GM12891 (cell line): Measurements from ENCODE around the gene HOXA3.

Source experiments
- DNase-seq: peaks from one replicate; pipeline ENCODE4 v3.0.0; 2011; ENCODE audit warnings: low spot score; ENCODE audit not compliant: insufficient read length
- FAIRE-seq: peaks from 2 replicates; lab custom pipeline; 2011; peaks lifted over from hg19 to GRCh38; lab: Jason Lieb, UNC
- PAX5 ChIP-seq: IDR thresholded peaks from 2 replicates; pipeline ENCODE4 v1.6.1; 2011; ENCODE audit warnings: low read length, moderate library complexity, mild to moderate bottlenecking; ENCODE audit not compliant: insufficient read depth, severe bottlenecking
- POLR2A ChIP-seq: IDR thresholded peaks from 2 replicates; pipeline ENCODE4 v1.6.1; 2011; ENCODE audit warnings: low read depth, low read length, control low read depth
- POLR2AphosphoS5 ChIP-seq: IDR thresholded peaks from 2 replicates; pipeline ENCODE4 v1.6.1; 2011; ENCODE audit warnings: low read depth, low read length, control low read depth
- POU2F2 ChIP-seq: IDR thresholded peaks from 2 replicates; pipeline ENCODE4 v1.6.1; 2011; ENCODE audit warnings: low read depth, mild to moderate bottlenecking, control low read depth, low read length, moderate library complexity
- SPI1 ChIP-seq: IDR thresholded peaks from 2 replicates; pipeline ENCODE4 v1.6.1; 2011; ENCODE audit warnings: low read depth, low read length, control low read depth
- TAF1 ChIP-seq: IDR thresholded peaks from 2 replicates; pipeline ENCODE4 v1.6.1; 2011; ENCODE audit warnings: low read depth, low read length, control low read depth

The HOXA3 gene

GRCh38 chr7:27150568-27151340 lies 1.6 kb downstream of the HOXA3 start:
- FAIRE-seq, result peak; percentile 88
- TF ChIP-seq POU2F2 (peak; percentile 59; the same call in 1 of the 2 replicates), POLR2A (no peak)
- peak; percentile 86 for DNase-seq

- DNase-seq (no peak), FAIRE-seq (no peak)
- no peak for TF ChIP-seq POLR2AphosphoS5
- no peak for TF ChIP-seq POU2F2
- TF ChIP-seq PAX5, result no peak
- no peak for TF ChIP-seq SPI1
- TF ChIP-seq TAF1, result no peak
- TF ChIP-seq POLR2A, result no peak
Measured at GRCh38 chr7:27149842-27150567, 2.4 kb downstream of the HOXA3 start.

GRCh38 chr7:27148756-27149641 lies 3.4 kb downstream of the HOXA3 start:
- TF ChIP-seq TAF1 (no peak), POLR2A (no peak), PAX5 (no peak), POU2F2 (no peak), POLR2AphosphoS5 (no peak), SPI1 (no peak)
- DNase-seq (no peak), FAIRE-seq (no peak)

GRCh38 chr7:27148031-27148755 lies 4.2 kb downstream of the HOXA3 start:
- FAIRE-seq, result no peak
- TF ChIP-seq SPI1 (no peak), PAX5 (no peak), POLR2AphosphoS5 (no peak), POLR2A (no peak), POU2F2 (no peak), TAF1 (no peak)
- DNase-seq, result no peak

GRCh38 chr7:27147199-27148030 lies 5.0 kb downstream of the HOXA3 start, which contains the start of gene HOXA6:
Gene HOXA6 (minus strand): TSS chr7:27147774. CDS start chr7:27147749, 25 bp downstream.
- TF ChIP-seq SPI1 (no peak), POU2F2 (no peak), PAX5 (no peak), POLR2A (no peak), POLR2AphosphoS5 (no peak), TAF1 (no peak)
- FAIRE-seq (no peak), DNase-seq (no peak)

- no peak for FAIRE-seq
- TF ChIP-seq TAF1 (no peak), PAX5 (no peak), POU2F2 (no peak), POLR2A (no peak), SPI1 (no peak), POLR2AphosphoS5 (no peak)
- no peak for DNase-seq
Measured at GRCh38 chr7:27146491-27147198, 5.7 kb downstream of the HOXA3 start.

- DNase-seq, result no peak
- TF ChIP-seq SPI1 (no peak), POLR2A (no peak), TAF1 (no peak), POLR2AphosphoS5 (no peak), POU2F2 (no peak), PAX5 (no peak)
- no peak for FAIRE-seq
Measured at GRCh38 chr7:27145914-27146412, 6.4 kb downstream of the HOXA3 start.

- no peak for TF ChIP-seq PAX5
- FAIRE-seq, result no peak
- DNase-seq, result no peak
Measured at GRCh38 chr7:27145165-27145913, 7.0 kb downstream of the HOXA3 start.
